HEK293T (cell line): ENCODE data around the gene GPRIN3.

ENCODE experiments used
- CTCF ChIA-PET: fragments of 350-600 bp; formaldehyde crosslinking; extraction: SDS; loops from one replicate; lab custom pipeline; 2021; ENCODE audit warnings: antibody characterized with exemption, inconsistent platforms; lab: Yijun Ruan, JAX
- POLR2A ChIA-PET: fragments of 350-600 bp; formaldehyde crosslinking; extraction: SDS; loops from one replicate; lab custom pipeline; 2020; ENCODE audit warnings: antibody characterized with exemption, inconsistent platforms; lab: Yijun Ruan, JAX
- DNase-seq: peaks from one replicate; pipeline ENCODE4 v3.0.0; 2012; ENCODE audit warnings: mixed read lengths; ENCODE audit errors: extremely low spot score
- ARNT ChIP-seq: fragments of 450-650 bp; IDR thresholded peaks from 2 replicates; pipeline ENCODE4 v1.6.1; 2017; ENCODE audit warnings: mild to moderate bottlenecking
- BHLHE40 ChIP-seq: fragments of 450-650 bp; IDR thresholded peaks from 2 replicates; pipeline ENCODE4 v1.6.1; 2016; ENCODE audit warnings: mild to moderate bottlenecking, moderate library complexity, borderline replicate concordance
- CTBP1 ChIP-seq: fragments of 450-650 bp; IDR thresholded peaks from 2 replicates; pipeline ENCODE4 v1.6.1; 2016; ENCODE audit warnings: borderline replicate concordance
- ELF4 ChIP-seq: fragments of 450-650 bp; IDR thresholded peaks from 2 replicates; pipeline ENCODE4 v1.6.1; 2017; ENCODE audit warnings: antibody characterized with exemption
- FOXA1 ChIP-seq: fragments of 450-650 bp; IDR thresholded peaks from 2 replicates; pipeline ENCODE4 v1.6.1; 2016; ENCODE audit warnings: mild to moderate bottlenecking
- FOXK2 ChIP-seq: fragments of 450-650 bp; IDR thresholded peaks from 2 replicates; pipeline ENCODE4 v1.6.1; 2016; ENCODE audit warnings: mild to moderate bottlenecking
- FOXM1 ChIP-seq: fragments of 450-650 bp; IDR thresholded peaks from 2 replicates; pipeline ENCODE4 v1.6.1; 2017; ENCODE audit warnings: mild to moderate bottlenecking, borderline replicate concordance
- HDGF ChIP-seq: fragments of 450-650 bp; IDR thresholded peaks from 2 replicates; pipeline ENCODE4 v1.6.1; 2017; ENCODE audit warnings: antibody characterized with exemption, borderline replicate concordance
- L3MBTL2 ChIP-seq: fragments of 450-650 bp; conservative IDR thresholded peaks from 2 replicates; pipeline ENCODE4 v1.6.1; 2016; ENCODE audit warnings: mild to moderate bottlenecking
- LEF1 ChIP-seq: fragments of 450-650 bp; IDR thresholded peaks from 2 replicates; pipeline ENCODE4 v1.6.1; 2017; ENCODE audit warnings: mild to moderate bottlenecking, borderline replicate concordance
- NFRKB ChIP-seq: fragments of 450-650 bp; IDR thresholded peaks from 2 replicates; pipeline ENCODE4 v1.6.1; 2016; ENCODE audit warnings: mild to moderate bottlenecking, moderate library complexity
- PKNOX1 ChIP-seq: fragments of 450-650 bp; IDR thresholded peaks from 2 replicates; pipeline ENCODE4 v1.6.1; 2016
- SP1 ChIP-seq: fragments of 450-650 bp; IDR thresholded peaks from 2 replicates; pipeline ENCODE4 v1.6.1; 2017
- SUZ12 ChIP-seq: fragments of 450-650 bp; IDR thresholded peaks from 2 replicates; pipeline ENCODE4 v1.6.1; 2016; ENCODE audit warnings: mild to moderate bottlenecking
- TARDBP ChIP-seq: fragments of 450-650 bp; IDR thresholded peaks from 2 replicates; pipeline ENCODE4 v1.6.1; 2016
- ZNF384 ChIP-seq: fragments of 450-650 bp; IDR thresholded peaks from 2 replicates; pipeline ENCODE4 v1.6.1; 2016

The GPRIN3 gene

GRCh38 chr4:89284020-89284424, 23.6 kb downstream of the GPRIN3 start:
- POLR2A ChIA-PET = interaction anchor here (1.1 kb wide), 1 partner anchor 16 kb away, joined by 3 read pairs; no protein-coding TSS in a partner anchor
- CTCF ChIA-PET = interaction anchor here (0.6 kb wide), 1 partner anchor 368 kb away, joined by 3 read pairs; no protein-coding TSS in a partner anchor
- TF ChIP-seq TARDBP (no peak), NFRKB (no peak), FOXM1 (no peak)
- DNase-seq = no peak

- ChIA-PET CTCF (no interaction called here), POLR2A (no interaction called here)
- no peak for DNase-seq
Observed at GRCh38 chr4:89283226-89284009, 24.2 kb downstream of the GPRIN3 start.

GRCh38 chr4:89279385-89279784, 28.2 kb downstream of the GPRIN3 start:
- ChIA-PET CTCF (no interaction called here), POLR2A (no interaction called here)
- TF ChIP-seq SUZ12 (no peak), TARDBP (no peak), ZNF384 (no peak), NFRKB (no peak), SP1 (no peak), CTBP1 (no peak), FOXA1 (no peak), ELF4 (no peak), ARNT (no peak), HDGF (no peak)
- DNase-seq = no peak

More at GRCh38 chr4:89283226-89284009, 24.2 kb downstream of the GPRIN3 start:
- TF ChIP-seq PKNOX1 (no peak), NFRKB (no peak)

GRCh38 chr4:89277412-89277811, 30.2 kb downstream of the GPRIN3 start:
- TF ChIP-seq BHLHE40 = no peak
- TF ChIP-seq HDGF = no peak
- TF ChIP-seq LEF1 = no peak
- no peak for TF ChIP-seq SUZ12
- TF ChIP-seq SP1 = no peak
- no peak for TF ChIP-seq TARDBP
- TF ChIP-seq FOXK2 = no peak
- no peak for TF ChIP-seq ZNF384
- TF ChIP-seq FOXM1 = no peak
- no peak for TF ChIP-seq FOXA1
- TF ChIP-seq CTBP1 = no peak
- ChIA-PET CTCF (no interaction called here), POLR2A (no interaction called here)
- DNase-seq = no peak

GRCh38 chr4:89276296-89276695, 31.3 kb downstream of the GPRIN3 start:
- CTCF ChIA-PET = no interaction called here
- POLR2A ChIA-PET = no interaction called here
- no peak for DNase-seq
- TF ChIP-seq HDGF = no peak
- no peak for TF ChIP-seq FOXM1
- TF ChIP-seq SUZ12 = no peak
- TF ChIP-seq ELF4 = no peak
- no peak for TF ChIP-seq LEF1
- TF ChIP-seq CTBP1 = no peak
- TF ChIP-seq ARNT = no peak
- no peak for TF ChIP-seq ZNF384
- no peak for TF ChIP-seq SP1
- TF ChIP-seq BHLHE40 = no peak
- TF ChIP-seq FOXA1 = no peak
- no peak for TF ChIP-seq NFRKB

- TF ChIP-seq LEF1 (no peak), HDGF (no peak), TARDBP (no peak), ELF4 (no peak), SP1 (no peak), L3MBTL2 (no peak), FOXK2 (no peak), CTBP1 (no peak), SUZ12 (no peak), PKNOX1 (no peak), FOXM1 (no peak), ZNF384 (no peak)
- CTCF ChIA-PET = no interaction called here
- POLR2A ChIA-PET = no interaction called here
- DNase-seq = no peak
Observed at GRCh38 chr4:89275587-89275986, 32.0 kb downstream of the GPRIN3 start.

GRCh38 chr4:89273741-89274141, 33.9 kb downstream of the GPRIN3 start:
- DNase-seq = no peak
- POLR2A ChIA-PET = no interaction called here
- no peak for TF ChIP-seq ELF4
- CTCF ChIA-PET = no interaction called here
